GM19452 (cell line): ENCODE data around the gene STX8.

Source experiments
- ATAC-seq: cut with Tn5 transposase; IDR thresholded peaks from one replicate; pipeline ENCODE4 v1.9.1; 2021; ENCODE audit not compliant: unreplicated experiment

The STX8 gene

GRCh38 chr17:9308069-9308468, 267.6 kb downstream of the STX8 start:
- ATAC-seq = no peak

- no peak for ATAC-seq
These were observed 268.2 kb downstream of the STX8 start for GRCh38 chr17:9307313-9307998.

GRCh38 chr17:9306086-9306485, 269.5 kb downstream of the STX8 start:
- no peak for ATAC-seq

- ATAC-seq = no peak
These were observed 275.9 kb downstream of the STX8 start for GRCh38 chr17:9299695-9300094.

GRCh38 chr17:9298776-9299295, 276.8 kb downstream of the STX8 start:
- no peak for ATAC-seq

GRCh38 chr17:9298135-9298534, 277.5 kb downstream of the STX8 start:
- no peak for ATAC-seq

GRCh38 chr17:9294661-9295210, 280.9 kb downstream of the STX8 start:
- ATAC-seq = no peak

- ATAC-seq = no peak
These were observed 283.1 kb downstream of the STX8 start for GRCh38 chr17:9292561-9292941.

- ATAC-seq = no peak
These were observed 283.6 kb downstream of the STX8 start for GRCh38 chr17:9291912-9292560.

- no peak for ATAC-seq
These were observed 285.4 kb downstream of the STX8 start for GRCh38 chr17:9290226-9290613.

GRCh38 chr17:9287306-9287705, 288.3 kb downstream of the STX8 start:
- ATAC-seq = no peak

- no peak for ATAC-seq
These were observed 289.2 kb downstream of the STX8 start for GRCh38 chr17:9286434-9286833.

GRCh38 chr17:9285602-9286427, 289.8 kb downstream of the STX8 start:
- ATAC-seq = no peak

- ATAC-seq = no peak
These were observed 290.7 kb downstream of the STX8 start for GRCh38 chr17:9284884-9285283.

GRCh38 chr17:9283909-9284308, 291.7 kb downstream of the STX8 start:
- no peak for ATAC-seq

- ATAC-seq = no peak
These were observed 295.7 kb downstream of the STX8 start for GRCh38 chr17:9279893-9280292.

- no peak for ATAC-seq
These were observed 300.6 kb downstream of the STX8 start for GRCh38 chr17:9274973-9275372.

- ATAC-seq = no peak
These were observed 301.9 kb downstream of the STX8 start for GRCh38 chr17:9273428-9274391.

- no peak for ATAC-seq
These were observed 303.0 kb downstream of the STX8 start for GRCh38 chr17:9272501-9273200.

- no peak for ATAC-seq
These were observed 303.6 kb downstream of the STX8 start for GRCh38 chr17:9271989-9272388.
